Measurements from ENCODE around the gene ALPI.

DNA sequence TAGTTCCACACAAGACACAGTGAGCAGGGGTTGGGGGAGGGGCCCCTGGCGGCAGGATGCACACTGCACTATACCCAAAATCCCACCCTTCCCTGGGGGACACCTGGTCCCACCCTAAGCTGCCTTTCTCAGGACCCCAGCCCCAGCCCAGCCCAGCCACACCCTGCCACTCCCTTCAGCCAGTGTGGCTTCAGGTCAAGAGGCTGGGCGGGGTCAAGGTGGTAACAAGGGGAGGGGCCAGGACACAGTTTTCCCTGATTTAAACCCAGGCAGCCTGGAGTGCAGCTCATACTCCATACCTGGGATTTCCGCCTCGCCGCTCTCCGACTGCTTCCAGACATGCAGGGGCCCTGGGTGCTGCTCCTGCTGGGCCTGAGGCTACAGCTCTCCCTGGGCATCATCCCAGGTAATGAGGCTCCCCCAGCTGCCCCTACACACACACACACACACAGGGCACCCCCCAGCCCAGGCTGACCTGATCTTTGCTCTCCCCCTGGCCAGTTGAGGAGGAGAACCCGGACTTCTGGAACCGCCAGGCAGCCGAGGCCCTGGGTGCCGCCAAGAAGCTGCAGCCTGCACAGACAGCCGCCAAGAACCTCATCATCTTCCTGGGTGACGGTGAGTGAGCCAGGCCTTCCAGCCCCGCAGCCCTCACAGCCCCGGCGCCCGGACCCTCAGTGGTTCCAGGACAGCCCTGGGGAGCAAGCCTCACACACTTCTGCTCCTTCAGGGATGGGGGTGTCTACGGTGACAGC lies 49.2 kb upstream of the ALPI start, which contains the start of gene ALPG:
- TF ChIP-seq, protein P1, sequence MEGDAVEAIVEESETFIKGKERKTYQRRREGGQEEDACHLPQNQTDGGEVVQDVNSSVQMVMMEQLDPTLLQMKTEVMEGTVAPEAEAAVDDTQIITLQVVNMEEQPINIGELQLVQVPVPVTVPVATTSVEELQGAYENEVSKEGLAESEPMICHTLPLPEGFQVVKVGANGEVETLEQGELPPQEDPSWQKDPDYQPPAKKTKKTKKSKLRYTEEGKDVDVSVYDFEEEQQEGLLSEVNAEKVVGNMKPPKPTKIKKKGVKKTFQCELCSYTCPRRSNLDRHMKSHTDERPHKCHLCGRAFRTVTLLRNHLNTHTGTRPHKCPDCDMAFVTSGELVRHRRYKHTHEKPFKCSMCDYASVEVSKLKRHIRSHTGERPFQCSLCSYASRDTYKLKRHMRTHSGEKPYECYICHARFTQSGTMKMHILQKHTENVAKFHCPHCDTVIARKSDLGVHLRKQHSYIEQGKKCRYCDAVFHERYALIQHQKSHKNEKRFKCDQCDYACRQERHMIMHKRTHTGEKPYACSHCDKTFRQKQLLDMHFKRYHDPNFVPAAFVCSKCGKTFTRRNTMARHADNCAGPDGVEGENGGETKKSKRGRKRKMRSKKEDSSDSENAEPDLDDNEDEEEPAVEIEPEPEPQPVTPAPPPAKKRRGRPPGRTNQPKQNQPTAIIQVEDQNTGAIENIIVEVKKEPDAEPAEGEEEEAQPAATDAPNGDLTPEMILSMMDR (IDR thresholded peaks at IDR 0.05) = no peak
- TF ChIP-seq POLR2A (IDR thresholded peaks at IDR 0.05; ENCODE audit: low read depth) = no peak
- no peak for TF ChIP-seq POLR2AphosphoS5 (IDR thresholded peaks at IDR 0.05)

All from esophagus muscularis mucosa (tissue), 3 donors.